Ishikawa (cell line): ENCODE results near the gene YJEFN3.

Source experiments
- CEBPB ChIP-seq: IDR thresholded peaks from 2 replicates; pipeline ENCODE4 v1.6.1; 2012
- CREB1 ChIP-seq: IDR thresholded peaks from 2 replicates; pipeline ENCODE4 v1.6.1; 2012; ENCODE audit warnings: low read depth
- EGR1 ChIP-seq: IDR thresholded peaks from 2 replicates; pipeline ENCODE4 v1.6.1; 2012
- EP300 ChIP-seq: IDR thresholded peaks from 2 replicates; pipeline ENCODE4 v1.6.1; 2012; ENCODE audit warnings: borderline replicate concordance
- FOXM1 ChIP-seq: IDR thresholded peaks from 2 replicates; pipeline ENCODE4 v1.6.1; 2012; ENCODE audit warnings: low read depth, borderline replicate concordance
- NFIC ChIP-seq: IDR thresholded peaks from 2 replicates; pipeline ENCODE4 v1.6.1; 2012
- RAD21 ChIP-seq: IDR thresholded peaks from 2 replicates; pipeline ENCODE4 v1.6.1; 2012; ENCODE audit warnings: low read depth
- TAF1 ChIP-seq: IDR thresholded peaks from 2 replicates; pipeline ENCODE4 v1.6.1; 2012; ENCODE audit warnings: low read depth, mild to moderate bottlenecking
- TCF12 ChIP-seq: IDR thresholded peaks from 2 replicates; pipeline ENCODE4 v1.6.1; 2012; ENCODE audit warnings: low read depth
- TEAD4 ChIP-seq: IDR thresholded peaks from 2 replicates; pipeline ENCODE4 v1.6.1; 2012
- YY1 ChIP-seq: IDR thresholded peaks from 2 replicates; pipeline ENCODE4 v1.6.1; 2012; ENCODE audit warnings: low read depth
- ZBTB7A ChIP-seq: IDR thresholded peaks from 2 replicates; pipeline ENCODE4 v1.6.1; 2012; ENCODE audit warnings: low read depth
- TF ChIP-seq, protein P1 (sequence below): IDR thresholded peaks from 2 replicates; pipeline ENCODE4 v1.6.1; 2012
- TF ChIP-seq, protein P2 (sequence below): IDR thresholded peaks from 2 replicates; pipeline ENCODE4 v1.6.1; 2012
- TF ChIP-seq, protein P3 (sequence below): IDR thresholded peaks from 2 replicates; pipeline ENCODE4 v1.6.1; 2012; ENCODE audit warnings: low read depth, mild to moderate bottlenecking

Gene YJEFN3

DNA sequence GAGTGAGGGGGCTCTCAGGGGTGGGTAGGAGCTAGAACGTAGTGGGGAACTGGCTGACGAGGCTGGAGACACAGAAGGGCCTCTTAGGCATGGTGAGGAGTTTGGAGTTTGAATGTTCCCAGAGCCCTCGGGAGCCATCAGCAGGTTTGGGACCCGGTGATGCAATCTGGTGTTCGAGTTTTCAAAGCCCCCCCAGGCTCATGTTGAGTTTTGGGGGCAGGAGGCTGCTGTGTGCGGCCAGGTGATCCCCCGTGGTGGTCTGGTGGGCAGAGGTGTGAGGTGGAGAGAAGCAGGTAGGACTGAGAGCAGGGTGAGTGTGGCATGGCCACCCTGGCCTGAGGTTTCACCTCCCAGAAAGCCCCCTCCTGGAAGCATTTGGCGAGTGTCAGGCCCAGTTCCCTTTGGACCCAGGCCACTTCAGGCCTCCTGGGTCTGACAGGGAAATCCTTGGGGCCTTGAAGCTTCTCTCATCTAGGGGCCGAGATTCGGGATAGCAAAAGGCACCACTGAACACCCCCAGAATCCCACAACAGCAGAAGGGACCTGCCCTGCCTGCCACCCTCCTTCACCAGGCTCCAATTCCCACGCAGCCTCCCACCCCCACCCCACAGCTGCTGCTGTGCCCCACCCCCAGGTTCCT lies 1.2 kb downstream of the YJEFN3 start:
- TF ChIP-seq TAF1 (no peak), CREB1 (no peak), RAD21 (no peak), YY1 (no peak), NFIC (no peak), TEAD4 (no peak), TCF12 (no peak), FOXM1 (no peak), CEBPB (no peak), EGR1 (no peak), EP300 (no peak), ZBTB7A (no peak)
- TF ChIP-seq, protein P1, sequence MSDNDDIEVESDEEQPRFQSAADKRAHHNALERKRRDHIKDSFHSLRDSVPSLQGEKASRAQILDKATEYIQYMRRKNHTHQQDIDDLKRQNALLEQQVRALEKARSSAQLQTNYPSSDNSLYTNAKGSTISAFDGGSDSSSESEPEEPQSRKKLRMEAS, result no peak
- TF ChIP-seq, protein P2, sequence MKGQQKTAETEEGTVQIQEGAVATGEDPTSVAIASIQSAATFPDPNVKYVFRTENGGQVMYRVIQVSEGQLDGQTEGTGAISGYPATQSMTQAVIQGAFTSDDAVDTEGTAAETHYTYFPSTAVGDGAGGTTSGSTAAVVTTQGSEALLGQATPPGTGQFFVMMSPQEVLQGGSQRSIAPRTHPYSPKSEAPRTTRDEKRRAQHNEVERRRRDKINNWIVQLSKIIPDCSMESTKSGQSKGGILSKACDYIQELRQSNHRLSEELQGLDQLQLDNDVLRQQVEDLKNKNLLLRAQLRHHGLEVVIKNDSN, result no peak
- TF ChIP-seq, protein P3, sequence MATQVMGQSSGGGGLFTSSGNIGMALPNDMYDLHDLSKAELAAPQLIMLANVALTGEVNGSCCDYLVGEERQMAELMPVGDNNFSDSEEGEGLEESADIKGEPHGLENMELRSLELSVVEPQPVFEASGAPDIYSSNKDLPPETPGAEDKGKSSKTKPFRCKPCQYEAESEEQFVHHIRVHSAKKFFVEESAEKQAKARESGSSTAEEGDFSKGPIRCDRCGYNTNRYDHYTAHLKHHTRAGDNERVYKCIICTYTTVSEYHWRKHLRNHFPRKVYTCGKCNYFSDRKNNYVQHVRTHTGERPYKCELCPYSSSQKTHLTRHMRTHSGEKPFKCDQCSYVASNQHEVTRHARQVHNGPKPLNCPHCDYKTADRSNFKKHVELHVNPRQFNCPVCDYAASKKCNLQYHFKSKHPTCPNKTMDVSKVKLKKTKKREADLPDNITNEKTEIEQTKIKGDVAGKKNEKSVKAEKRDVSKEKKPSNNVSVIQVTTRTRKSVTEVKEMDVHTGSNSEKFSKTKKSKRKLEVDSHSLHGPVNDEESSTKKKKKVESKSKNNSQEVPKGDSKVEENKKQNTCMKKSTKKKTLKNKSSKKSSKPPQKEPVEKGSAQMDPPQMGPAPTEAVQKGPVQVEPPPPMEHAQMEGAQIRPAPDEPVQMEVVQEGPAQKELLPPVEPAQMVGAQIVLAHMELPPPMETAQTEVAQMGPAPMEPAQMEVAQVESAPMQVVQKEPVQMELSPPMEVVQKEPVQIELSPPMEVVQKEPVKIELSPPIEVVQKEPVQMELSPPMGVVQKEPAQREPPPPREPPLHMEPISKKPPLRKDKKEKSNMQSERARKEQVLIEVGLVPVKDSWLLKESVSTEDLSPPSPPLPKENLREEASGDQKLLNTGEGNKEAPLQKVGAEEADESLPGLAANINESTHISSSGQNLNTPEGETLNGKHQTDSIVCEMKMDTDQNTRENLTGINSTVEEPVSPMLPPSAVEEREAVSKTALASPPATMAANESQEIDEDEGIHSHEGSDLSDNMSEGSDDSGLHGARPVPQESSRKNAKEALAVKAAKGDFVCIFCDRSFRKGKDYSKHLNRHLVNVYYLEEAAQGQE, result no peak

DNA sequence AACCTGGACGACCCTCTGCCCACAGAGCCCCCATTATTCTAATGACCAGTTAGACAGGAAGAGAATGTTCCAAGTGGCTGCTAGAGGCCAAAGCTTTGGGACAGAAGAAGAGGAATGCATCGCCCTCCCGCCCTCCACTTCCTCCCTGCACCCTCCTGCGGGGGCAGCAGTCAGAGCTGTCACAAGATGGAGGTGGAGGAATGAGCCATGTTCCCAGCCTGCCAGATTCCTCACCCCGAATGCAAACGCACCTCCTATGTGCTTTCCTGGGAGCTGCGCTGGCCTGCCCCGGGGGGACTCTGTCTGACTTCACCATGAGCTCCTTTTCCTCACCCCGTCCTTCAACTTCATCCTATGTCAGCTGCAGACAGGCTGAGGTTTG lies 1.7 kb downstream of the YJEFN3 start:
- TF ChIP-seq RAD21, result no peak
- no peak for TF ChIP-seq CEBPB
- TF ChIP-seq YY1, result no peak
- TF ChIP-seq FOXM1, result no peak
- TF ChIP-seq, protein P1, result no peak
- TF ChIP-seq TAF1, result no peak
- no peak for TF ChIP-seq ZBTB7A
- TF ChIP-seq EGR1, result no peak
- TF ChIP-seq TCF12, result no peak
- no peak for TF ChIP-seq CREB1
- TF ChIP-seq EP300, result no peak
- TF ChIP-seq, protein P3, result no peak
- TF ChIP-seq NFIC, result no peak
- TF ChIP-seq, protein P2, result no peak
- TF ChIP-seq TEAD4, result no peak

DNA sequence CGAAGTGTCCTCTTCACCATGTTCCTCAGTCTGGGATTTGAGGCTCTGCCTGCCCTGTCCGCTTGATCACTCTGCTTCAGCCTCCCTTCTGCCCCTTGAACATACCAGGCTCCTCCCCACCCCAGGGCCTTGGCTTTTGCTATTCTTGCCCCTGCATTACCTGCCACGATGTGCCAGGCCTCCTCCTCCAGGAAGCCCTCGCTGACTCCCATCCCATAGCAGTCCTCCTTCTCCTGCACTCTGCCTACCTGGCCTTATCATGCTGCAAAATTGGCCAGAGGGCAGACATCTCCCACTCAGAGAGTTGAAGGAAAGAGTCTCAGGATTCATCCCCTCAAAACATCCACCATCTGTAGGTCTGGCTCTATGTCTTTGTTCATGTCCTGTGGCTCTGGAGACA lies 2.2 kb downstream of the YJEFN3 start:
- TF ChIP-seq RAD21 (no peak), CREB1 (no peak), NFIC (no peak)
- TF ChIP-seq, protein P2, result no peak

DNA sequence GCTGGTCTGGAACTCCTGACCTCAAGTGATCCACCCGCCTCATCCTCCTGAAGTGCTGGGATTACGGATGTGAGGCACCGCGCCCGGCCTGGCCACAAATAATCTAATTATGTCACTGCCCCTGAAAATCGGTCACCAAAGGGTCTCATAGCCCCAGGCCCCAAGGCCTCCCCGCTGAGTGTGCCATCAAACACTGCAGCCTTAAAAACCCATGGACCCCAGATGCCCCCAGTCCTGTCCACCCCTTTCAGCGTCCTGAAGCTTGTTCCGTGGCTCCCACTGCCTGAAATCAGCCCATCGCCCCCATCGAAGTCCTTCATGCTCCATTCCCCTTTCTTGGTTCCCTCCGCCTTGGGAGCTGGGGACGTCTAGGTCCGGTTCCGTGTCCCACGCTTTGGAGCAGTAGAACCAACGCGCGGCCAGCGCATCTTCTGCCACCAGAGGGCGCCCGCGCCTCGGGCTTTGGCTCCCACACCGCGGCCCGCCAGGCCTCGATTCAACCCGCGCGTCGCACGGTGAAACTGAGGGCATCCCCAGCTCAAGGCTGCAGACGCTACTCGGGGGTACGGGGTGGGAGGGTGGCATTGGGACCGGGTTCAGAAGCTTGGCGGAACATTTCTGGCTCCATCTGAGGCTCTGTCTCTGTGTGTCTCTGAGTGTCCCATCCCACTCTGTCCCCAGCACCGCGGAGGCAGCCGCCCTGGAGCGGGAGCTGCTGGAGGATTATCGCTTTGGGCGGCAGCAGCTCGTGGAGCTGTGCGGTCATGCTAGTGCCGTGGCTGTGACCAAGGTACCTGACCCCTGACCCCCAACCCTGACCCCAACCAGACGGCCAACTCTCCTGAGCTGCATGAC lies 3.5 kb downstream of the YJEFN3 start:
- peak; percentile 77 for TF ChIP-seq RAD21
- TF ChIP-seq EP300, result no peak
